Tibial nerve (tissue), 4 donors: Measurements from ENCODE around the gene GLI1. TPM values are rescaled to one million over a fixed set of nuclear protein-coding genes. Genes with fewer than 3 reads are reported as not detected.
A peak's percentile ranks its signal among the peaks of the same experiment; 100 is the strongest.

Experiments used
- DNase-seq, 2 donors: peaks; one replicate each; pipeline ENCODE4 v3.0.0-alpha.2; 2019; ENCODE audit warnings: low spot score in 2 of 2
- H3K27ac ChIP-seq, 4 donors: fragments of 200-600 bp; sonication (generic) in 3 of 4; one replicate each; pipeline ENCODE4 v1.5.1; 2017 to 2019; ENCODE audit warnings: mild to moderate bottlenecking in 1 of 4
- H3K27me3 ChIP-seq, 2 donors: fragments of 200-600 bp; sonication (generic) in 1 of 2; one replicate each; pipeline versions ENCODE4 v1.5.1 to v1.6.0; 2017 to 2019
- H3K36me3 ChIP-seq, 3 donors: fragments of 200-600 bp; sonication (generic); one replicate each; pipeline ENCODE4 v1.5.1; 2018 to 2019
- H3K4me1 ChIP-seq, 4 donors: fragments of 200-600 bp; sonication (generic) in 3 of 4; one replicate each; pipeline ENCODE4 v1.5.1; 2017 to 2019
- H3K4me3 ChIP-seq, 4 donors: fragments of 200-600 bp; sonication (generic) in 3 of 4; one replicate each; pipeline ENCODE4 v1.5.1; 2017 to 2019; ENCODE audit warnings: mild to moderate bottlenecking in 1 of 4, moderate library complexity in 1 of 4
- H3K9me3 ChIP-seq, 4 donors: fragments of 200-600 bp; sonication (generic) in 3 of 4; one replicate each; pipeline ENCODE4 v1.5.1; 2017 to 2019
- CTCF ChIP-seq, 5 experiments: fragments of 200-600 bp in 3 of 5; fragments of 450-650 bp in 2 of 5; sonication (generic) in 3 of 5; IDR thresholded peaks; one replicate each; pipeline ENCODE4 v1.5.1; 2016 to 2019; ENCODE audit warnings: antibody characterized with exemption in 5 of 5, mild to moderate bottlenecking in 3 of 5, moderate library complexity in 2 of 5
- EP300 ChIP-seq, 2 donors: sonication (generic); formaldehyde crosslinking; IDR thresholded peaks; one replicate each; pipeline ENCODE4 v1.6.1; 2017; ENCODE audit warnings: antibody characterized with exemption in 2 of 2, mild to moderate bottlenecking in 1 of 2
- POLR2A ChIP-seq, 2 donors: fragments of 450-650 bp; IDR thresholded peaks; one replicate each; pipeline ENCODE4 v1.6.1; 2017; ENCODE audit warnings: antibody characterized with exemption in 2 of 2, mild to moderate bottlenecking in 2 of 2, moderate library complexity in 2 of 2
- WGBS, 2 donors: methylation state at CpG; one replicate each; pipeline ENCODE4 v1.1.5; 2018; 5-methylcytosine and 5-hydroxymethylcytosine counted together
- total RNA-seq, 4 donors: library from RNA; depleted of rRNA; stranded (reverse); fragments of >200 nt; gene quantifications; one replicate each; pipeline ENCODE4 v1.1.0, GENCODE V29; 2016

The GLI1 gene
- total RNA-seq, 4 donors from 2014 or later: 16.2 to 61.0 (median 38.7) TPM

- no peak for DNase-seq
- H3K27ac ChIP-seq: no peak overlapping the region
- no peaks in the 10 kb centered on the region for H3K9me3 ChIP-seq
- peaks cover 3 to 11% (median 6%) of the 10 kb centered on the region in 3 donors for H3K36me3 ChIP-seq
- TF ChIP-seq POLR2A (IDR thresholded peaks at IDR 0.05) (no peak), EP300 (IDR thresholded peaks at IDR 0.05) (no peak), CTCF (IDR thresholded peaks at IDR 0.05) (no peak)
- H3K27me3 ChIP-seq: no peaks in the 10 kb centered on the region
- H3K4me3 ChIP-seq: no peak overlapping the region
- peaks cover 0 to 19% (median 12%) of the 10 kb centered on the region in 4 donors for H3K4me1 ChIP-seq
These were observed 26.1 kb downstream of the GLI1 start for GRCh38 chr12:57485695-57486094.

- Histone ChIP-seq H3K4me3 (peak overlapping the region; percentile 66 to 90 (median 80)), H3K27ac (no peak overlapping the region), H3K9me3 (no peaks in the 10 kb centered on the region), H3K4me1 (peaks cover 0 to 19% (median 12%) of the 10 kb centered on the region in 4 donors), H3K36me3 (peaks cover 6 to 26% (median 7%) of the 10 kb centered on the region in 3 donors), H3K27me3 (no peaks in the 10 kb centered on the region)
- no peak for DNase-seq
- TF ChIP-seq POLR2A (IDR thresholded peaks at IDR 0.05) (no peak), EP300 (IDR thresholded peaks at IDR 0.05) (no peak), CTCF (IDR thresholded peaks at IDR 0.05) (no peak)
- whole genome bisulfite sequencing, 2 donors: 88 to 91% methylated on average over 27 of the region's 27 CpGs
These were observed 27.5 kb downstream of the GLI1 start for GRCh38 chr12:57487055-57487596.

GRCh38 chr12:57487597-57488401 is 28.2 kb downstream of the GLI1 start, which contains the start of gene MARS1:
TSS of gene MARS1 (plus strand) at chr12:57488068. CDS start at chr12:57488091, 23 bp downstream.
- peak in 2 of 5 experiments; percentile 33 to 46 for TF ChIP-seq CTCF (IDR thresholded peaks at IDR 0.05)
- peak; percentile 75 to 89 for TF ChIP-seq EP300 (IDR thresholded peaks at IDR 0.05)
- TF ChIP-seq POLR2A (IDR thresholded peaks at IDR 0.05): peak; percentile 12 to 51
- H3K36me3 ChIP-seq: peaks cover 6 to 32% (median 7%) of the 10 kb centered on the region in 3 donors
- H3K27me3 ChIP-seq: no peaks in the 10 kb centered on the region
- H3K4me1 ChIP-seq: peaks cover 0 to 19% (median 12%) of the 10 kb centered on the region in 4 donors
- 7% methylated on average over 47 of the region's 47 CpGs for WGBS, 2 donors
- no peaks in the 10 kb centered on the region for H3K9me3 ChIP-seq
- peak within 1 kb of the TSS; percentile 66 to 90 (median 80) for H3K4me3 ChIP-seq
- DNase-seq: peak; percentile 86 to 96
- peak within 1 kb of the TSS; percentile 48 to 78 (median 69) for H3K27ac ChIP-seq

GRCh38 chr12:57488402-57489156 is 29.0 kb downstream of the GLI1 start:
- peaks cover 0 to 19% (median 12%) of the 10 kb centered on the region in 4 donors for H3K4me1 ChIP-seq
- no peaks in the 10 kb centered on the region for H3K27me3 ChIP-seq
- DNase-seq: no peak
- peaks cover 6 to 34% (median 7%) of the 10 kb centered on the region in 3 donors for H3K36me3 ChIP-seq
- TF ChIP-seq EP300 (IDR thresholded peaks at IDR 0.05): no peak
- TF ChIP-seq POLR2A (IDR thresholded peaks at IDR 0.05): no peak
- no peak for TF ChIP-seq CTCF (IDR thresholded peaks at IDR 0.05)
- peak overlapping the region; percentile 48 to 78 (median 69) for H3K27ac ChIP-seq
- peak overlapping the region; percentile 66 to 90 (median 80) for H3K4me3 ChIP-seq
- H3K9me3 ChIP-seq: no peaks in the 10 kb centered on the region
- WGBS, 2 donors: 30 to 31% methylated on average over 11 of the region's 11 CpGs
